K562 (cell line): ENCODE measurements around the gene CHD1L. TPM values are rescaled to one million over a fixed set of nuclear protein-coding genes. Genes with fewer than 3 reads are reported as not detected.

ENCODE experiments used
- ARID1B ChIP-seq: fragments of 450-650 bp; IDR thresholded peaks from 2 replicates; pipeline ENCODE4 v1.6.1; 2016; ENCODE audit warnings: antibody characterized with exemption, mild to moderate bottlenecking, inconsistent platforms
- CREB3L1 ChIP-seq: fragments of 450-650 bp; IDR thresholded peaks from 2 replicates; pipeline ENCODE4 v1.6.1; 2014; ENCODE audit warnings: low read depth, mild to moderate bottlenecking, moderate library complexity, borderline replicate concordance
- CTBP1 ChIP-seq: fragments of 450-650 bp; IDR thresholded peaks from 2 replicates; pipeline ENCODE4 v1.6.1; 2016; ENCODE audit warnings: borderline replicate concordance
- FOSL1 ChIP-seq: fragments of 200-800 bp; sonication (Bioruptor generic); conservative IDR thresholded peaks from 2 replicates; pipeline ENCODE4 v1.6.1; 2016; ENCODE audit warnings: missing genetic modification characterization, missing compliant biosample characterization
- GABPA ChIP-seq: fragments of 200-800 bp; sonication (Bioruptor generic); conservative IDR thresholded peaks from 2 replicates; pipeline ENCODE4 v1.6.1; 2016; ENCODE audit warnings: low read depth, missing genetic modification characterization, missing compliant biosample characterization
- GABPB2 ChIP-seq: fragments of 250-450 bp; sonication (Bioruptor Pico); conservative IDR thresholded peaks from 2 replicates; pipeline ENCODE4 v1.5.1; 2021; ENCODE audit warnings: mild to moderate bottlenecking
- GATA2 ChIP-seq: sonication (generic); formaldehyde crosslinking; IDR thresholded peaks from 2 replicates; pipeline ENCODE4 v1.4.0; 2020; ENCODE audit warnings: mild to moderate bottlenecking, missing genetic modification reagents
- GATAD2A ChIP-seq: fragments of 450-650 bp; IDR thresholded peaks from 2 replicates; pipeline ENCODE4 v1.6.1; 2017
- HDAC3 ChIP-seq: fragments of 450-650 bp; IDR thresholded peaks from 2 replicates; pipeline ENCODE4 v1.6.1; 2018; ENCODE audit warnings: borderline replicate concordance, mild to moderate bottlenecking, moderate library complexity; ENCODE audit not compliant: partially characterized antibody
- HMBOX1 ChIP-seq: sonication (generic); IDR thresholded peaks from 2 replicates; pipeline ENCODE4 v1.6.1; 2016
- IRF2 ChIP-seq: sonication (generic); formaldehyde crosslinking; IDR thresholded peaks from 2 replicates; pipeline ENCODE4 v1.8.1; 2022; ENCODE audit warnings: mild to moderate bottlenecking, missing genetic modification reagents
- KAT8 ChIP-seq: fragments of 450-650 bp; IDR thresholded peaks from 2 replicates; pipeline ENCODE4 v1.6.1; 2016; ENCODE audit warnings: low read depth, mild to moderate bottlenecking
- PHTF2 ChIP-seq: fragments of 250-450 bp; sonication (Bioruptor Pico); IDR thresholded peaks from 2 replicates; pipeline ENCODE4 v1.5.0; 2021; ENCODE audit warnings: mild to moderate bottlenecking
- POLR2AphosphoS2 ChIP-seq: IDR thresholded peaks from 2 replicates; pipeline ENCODE4 v1.6.1; 2012; ENCODE audit warnings: low read length, improper control_type of control experiment
- PURB ChIP-seq: sonication (generic); formaldehyde crosslinking; IDR thresholded peaks from 2 replicates; pipeline ENCODE4 v1.9.0; 2021; ENCODE audit warnings: low read depth, mild to moderate bottlenecking, missing genetic modification reagents
- RBM17 ChIP-seq: fragments of 200-400 bp; formaldehyde crosslinking; IDR thresholded peaks from 2 replicates; pipeline ENCODE4 v1.6.1; 2017; ENCODE audit warnings: low read depth, mild to moderate bottlenecking, low read length, borderline replicate concordance
- SMAD2 ChIP-seq: fragments of 150-350 bp; IDR thresholded peaks from 2 replicates; pipeline ENCODE4 v1.6.1; 2014; ENCODE audit warnings: low read depth, mild to moderate bottlenecking, low read length
- SP2 ChIP-seq: IDR thresholded peaks from 2 replicates; pipeline ENCODE4 v1.6.1; 2011; ENCODE audit warnings: mild to moderate bottlenecking, low read depth, low read length, moderate library complexity; ENCODE audit not compliant: poor library complexity, severe bottlenecking; ENCODE audit errors: extremely low read depth
- ZNF384 ChIP-seq: IDR thresholded peaks from 2 replicates; pipeline ENCODE4 v1.6.1; 2012; ENCODE audit warnings: low read depth, low read length, improper control_type of control experiment
- ZNF707 ChIP-seq: fragments of 250-450 bp; sonication (Bioruptor Pico); conservative IDR thresholded peaks from 2 replicates; pipeline ENCODE4 v1.8.0; 2022; ENCODE audit warnings: inconsistent platforms, mild to moderate bottlenecking, moderate library complexity
- polyA plus RNA-seq, 8 experiments: library from polyadenylated mRNA; depleted of rRNA in 4 of 8; stranded (reverse) in 5 of 8; unstranded in 3 of 8; fragments of >200 nt; fragmentation: Nextera tagmentation in 2 of 8; fragmentation: Illumina TruSeq in 1 of 8; extraction: Ambion mirVana in 2 of 8; extraction: Trizol in 1 of 8; gene quantifications; 2 replicates each; pipeline versions ENCODE4 v1.2.1 to v1.2.3, GENCODE V29; 2011 to 2014; ENCODE audit warnings: inconsistent platforms in 1 of 8, missing spikeins in 1 of 8
- total RNA-seq, 7 experiments: library from RNA; depleted of rRNA in 6 of 7; stranded (reverse); fragments of >200 nt in 6 of 7; fragmentation: Illumina TruSeq in 2 of 7; extraction: Trizol in 2 of 7; gene quantifications; 2 replicates each; pipeline versions ENCODE4 v1.2.1 to v1.2.3, GENCODE V29; 2011 to 2021; ENCODE audit warnings: low replicate concordance in 1 of 7
- TF ChIP-seq, protein P1 (sequence below), 2 experiments: fragments of 250-450 bp in 1 of 2; fragments of 450-650 bp in 1 of 2; sonication (Bioruptor Pico) in 1 of 2; IDR thresholded peaks; 2 replicates each; pipeline versions ENCODE4 v1.6.1 to v1.8.0; 2016 to 2021; ENCODE audit warnings: mild to moderate bottlenecking in 2 of 2, moderate library complexity in 2 of 2, missing compliant biosample characterization in 1 of 2, missing genetic modification characterization in 1 of 2
- TF ChIP-seq, protein P2 (sequence below): fragments of 450-650 bp; conservative IDR thresholded peaks from 2 replicates; pipeline ENCODE4 v1.6.1; 2016; ENCODE audit warnings: missing genetic modification characterization, low read depth, mild to moderate bottlenecking, control low read depth, missing compliant biosample characterization
- TF ChIP-seq, protein P3 (sequence below): sonication (generic); formaldehyde crosslinking; IDR thresholded peaks from 2 replicates; pipeline ENCODE4 v1.8.0; 2022; ENCODE audit warnings: missing genetic modification reagents, mild to moderate bottlenecking, borderline replicate concordance

CHD1L gene
- total and polyA plus RNA-seq, 9 of the 15 experiments (the other 6 are each of a cell fraction or from before 2014, with no cell fraction given) = 25.0 to 93.3 (median 59.1) TPM

DNA sequence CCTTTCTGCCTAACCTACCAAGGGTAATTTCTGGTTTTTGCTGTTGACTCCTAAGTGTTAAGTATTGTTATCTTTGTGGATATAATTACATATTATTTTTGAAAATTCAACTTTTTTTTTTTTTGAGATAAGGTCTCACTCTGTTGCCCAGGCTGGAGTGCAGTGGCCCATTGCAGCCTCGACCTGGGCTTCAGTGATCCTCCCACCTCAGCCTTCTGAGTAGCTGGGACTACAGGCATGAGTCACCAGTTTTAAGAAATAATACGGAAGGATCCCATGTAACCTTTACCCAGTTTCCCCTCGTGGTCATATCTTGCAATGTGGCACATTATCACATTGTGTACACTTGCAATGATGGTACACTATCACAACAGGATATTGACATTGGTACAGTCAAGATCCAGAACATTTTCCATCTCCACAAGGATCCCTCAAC is 3.1 kb downstream of the CHD1L start (continued):
- TF ChIP-seq HMBOX1 (no peak), FOSL1 (tag) (peak; percentile 85), RBM17 (no peak), SMAD2 (no peak), ZNF707 (no peak), PHTF2 (CRISPR knock-in tag) (no peak), ZNF384 (peak; percentile 29; the same call in 1 of the 2 replicates), CREB3L1 (peak; percentile 46; the same call in 1 of the 2 replicates), KAT8 (no peak), GATA2 (no peak), CTBP1 (no peak), IRF2 (CRISPR knock-in tag) (no peak), HDAC3 (no peak), SP2 (no peak), GABPB2 (CRISPR knock-in tag) (no peak), GABPA (tag) (no peak), GATAD2A (no peak), PURB (no peak), POLR2AphosphoS2 (no peak), ARID1B (peak; percentile 27)
- TF ChIP-seq, protein P1, sequence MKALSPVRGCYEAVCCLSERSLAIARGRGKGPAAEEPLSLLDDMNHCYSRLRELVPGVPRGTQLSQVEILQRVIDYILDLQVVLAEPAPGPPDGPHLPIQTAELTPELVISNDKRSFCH (CRISPR knock-in tag; IDR thresholded peaks at IDR 0.05) = no peak
- TF ChIP-seq, protein P1 (tag; IDR thresholded peaks at IDR 0.05) = no peak
- TF ChIP-seq, protein P2, sequence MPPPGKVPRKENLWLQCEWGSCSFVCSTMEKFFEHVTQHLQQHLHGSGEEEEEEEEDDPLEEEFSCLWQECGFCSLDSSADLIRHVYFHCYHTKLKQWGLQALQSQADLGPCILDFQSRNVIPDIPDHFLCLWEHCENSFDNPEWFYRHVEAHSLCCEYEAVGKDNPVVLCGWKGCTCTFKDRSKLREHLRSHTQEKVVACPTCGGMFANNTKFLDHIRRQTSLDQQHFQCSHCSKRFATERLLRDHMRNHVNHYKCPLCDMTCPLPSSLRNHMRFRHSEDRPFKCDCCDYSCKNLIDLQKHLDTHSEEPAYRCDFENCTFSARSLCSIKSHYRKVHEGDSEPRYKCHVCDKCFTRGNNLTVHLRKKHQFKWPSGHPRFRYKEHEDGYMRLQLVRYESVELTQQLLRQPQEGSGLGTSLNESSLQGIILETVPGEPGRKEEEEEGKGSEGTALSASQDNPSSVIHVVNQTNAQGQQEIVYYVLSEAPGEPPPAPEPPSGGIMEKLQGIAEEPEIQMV (tag) = no peak
- TF ChIP-seq, protein P3, sequence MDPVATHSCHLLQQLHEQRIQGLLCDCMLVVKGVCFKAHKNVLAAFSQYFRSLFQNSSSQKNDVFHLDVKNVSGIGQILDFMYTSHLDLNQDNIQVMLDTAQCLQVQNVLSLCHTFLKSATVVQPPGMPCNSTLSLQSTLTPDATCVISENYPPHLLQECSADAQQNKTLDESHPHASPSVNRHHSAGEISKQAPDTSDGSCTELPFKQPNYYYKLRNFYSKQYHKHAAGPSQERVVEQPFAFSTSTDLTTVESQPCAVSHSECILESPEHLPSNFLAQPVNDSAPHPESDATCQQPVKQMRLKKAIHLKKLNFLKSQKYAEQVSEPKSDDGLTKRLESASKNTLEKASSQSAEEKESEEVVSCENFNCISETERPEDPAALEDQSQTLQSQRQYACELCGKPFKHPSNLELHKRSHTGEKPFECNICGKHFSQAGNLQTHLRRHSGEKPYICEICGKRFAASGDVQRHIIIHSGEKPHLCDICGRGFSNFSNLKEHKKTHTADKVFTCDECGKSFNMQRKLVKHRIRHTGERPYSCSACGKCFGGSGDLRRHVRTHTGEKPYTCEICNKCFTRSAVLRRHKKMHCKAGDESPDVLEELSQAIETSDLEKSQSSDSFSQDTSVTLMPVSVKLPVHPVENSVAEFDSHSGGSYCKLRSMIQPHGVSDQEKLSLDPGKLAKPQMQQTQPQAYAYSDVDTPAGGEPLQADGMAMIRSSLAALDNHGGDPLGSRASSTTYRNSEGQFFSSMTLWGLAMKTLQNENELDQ (CRISPR knock-in tag) = no peak
